HG03064 (cell line): ENCODE data around the gene OR2F1.

Experiments used
- ATAC-seq: cut with Tn5 transposase; IDR thresholded peaks from one replicate; pipeline ENCODE4 v1.9.1; 2021; ENCODE audit warnings: low read depth; ENCODE audit not compliant: unreplicated experiment

The OR2F1 gene

DNA sequence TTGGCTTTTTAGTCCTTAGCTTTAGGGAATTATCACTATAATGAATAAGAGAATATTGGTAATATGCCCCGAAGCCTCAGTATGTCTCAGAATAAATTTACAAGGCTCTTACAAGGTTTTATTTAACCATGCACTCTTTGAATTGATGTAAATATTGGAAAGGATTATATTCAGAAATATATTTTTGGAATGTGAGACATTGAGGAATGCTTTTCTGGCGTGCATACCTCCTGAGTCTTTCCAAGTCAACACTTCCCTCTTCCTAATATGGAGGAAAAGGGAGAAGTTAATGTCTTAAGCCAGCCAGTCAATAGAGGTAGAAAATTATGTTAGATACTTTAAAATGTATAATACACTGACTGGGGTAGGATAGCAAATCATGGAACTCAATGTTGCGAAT lies 1.2 kb upstream of the OR2F1 start:
- no peak for ATAC-seq

DNA sequence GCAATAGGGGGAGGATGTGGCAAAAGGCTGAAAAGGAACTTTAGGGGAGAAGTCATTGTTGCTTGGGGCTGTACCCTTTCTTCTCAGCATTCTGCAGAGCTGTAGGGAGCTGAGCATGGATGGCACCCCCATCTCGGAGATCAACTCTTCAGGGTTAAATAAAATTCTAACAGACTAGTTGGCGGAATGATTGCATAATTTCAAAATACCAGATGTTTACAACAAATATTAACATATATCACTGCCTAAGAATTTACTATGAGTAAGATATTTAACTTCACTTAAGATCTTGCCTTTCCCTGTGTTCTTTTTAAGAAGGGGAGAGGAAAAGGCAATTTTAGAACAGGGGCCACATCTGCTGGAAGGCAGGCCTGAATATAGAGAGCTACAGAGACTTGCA lies 509 bp upstream of the OR2F1 start:
- ATAC-seq = no peak

DNA sequence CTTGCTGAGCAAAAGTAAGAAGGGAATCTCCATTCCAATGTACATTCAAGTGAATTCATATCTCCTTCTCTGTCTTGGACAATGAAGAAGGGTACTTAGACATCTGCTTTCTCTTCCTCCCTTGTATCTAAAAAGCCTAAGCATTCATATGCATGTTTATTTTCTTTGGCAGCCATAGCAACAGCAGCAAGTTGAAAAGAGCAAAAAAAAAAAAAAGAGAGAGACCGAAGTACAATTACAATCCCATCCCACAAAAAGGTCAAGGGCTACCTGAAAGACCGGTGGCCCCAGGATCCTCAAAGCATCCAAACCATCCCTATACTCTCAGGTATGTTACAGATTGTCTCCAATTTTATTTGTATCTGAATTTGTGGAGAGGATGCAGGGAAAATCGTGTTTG lies 4.1 kb downstream of the OR2F1 start:
- no peak for ATAC-seq

DNA sequence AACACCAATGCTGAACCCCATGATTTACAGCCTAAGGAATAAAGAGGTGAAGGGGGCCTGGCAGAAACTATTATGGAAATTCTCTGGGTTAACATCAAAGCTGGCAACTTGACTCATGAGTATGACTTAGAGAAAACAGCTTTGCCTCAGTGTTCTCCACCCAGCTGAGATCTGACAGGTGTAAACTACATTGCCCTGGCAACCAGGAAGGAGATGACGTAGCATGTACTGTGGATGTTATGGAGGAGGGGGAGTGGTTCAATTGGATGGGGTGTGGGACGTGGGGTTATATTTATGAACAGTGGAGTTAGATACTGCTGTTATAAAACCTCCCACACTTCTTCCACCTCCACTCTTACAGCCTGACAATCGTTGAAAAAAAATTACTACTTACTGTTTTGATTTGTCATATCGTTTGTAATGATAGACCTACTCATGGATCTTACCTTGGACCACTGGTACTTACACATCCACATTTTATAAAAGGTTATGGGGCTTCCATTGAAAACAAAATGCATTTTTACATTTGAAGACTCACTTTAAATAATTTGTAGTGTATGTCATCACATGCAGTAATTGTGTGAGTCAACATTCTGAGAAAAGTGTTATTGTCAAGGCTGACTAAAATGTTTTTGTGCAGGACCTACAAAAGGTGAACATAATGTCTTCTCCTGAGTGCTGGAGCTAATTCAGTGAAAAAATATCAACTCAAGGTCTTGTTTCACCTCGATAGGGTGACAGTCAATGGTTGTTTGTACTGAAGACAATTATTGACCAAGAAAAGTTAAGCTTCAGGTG lies 6.4 kb downstream of the OR2F1 start:
- ATAC-seq = no peak

DNA sequence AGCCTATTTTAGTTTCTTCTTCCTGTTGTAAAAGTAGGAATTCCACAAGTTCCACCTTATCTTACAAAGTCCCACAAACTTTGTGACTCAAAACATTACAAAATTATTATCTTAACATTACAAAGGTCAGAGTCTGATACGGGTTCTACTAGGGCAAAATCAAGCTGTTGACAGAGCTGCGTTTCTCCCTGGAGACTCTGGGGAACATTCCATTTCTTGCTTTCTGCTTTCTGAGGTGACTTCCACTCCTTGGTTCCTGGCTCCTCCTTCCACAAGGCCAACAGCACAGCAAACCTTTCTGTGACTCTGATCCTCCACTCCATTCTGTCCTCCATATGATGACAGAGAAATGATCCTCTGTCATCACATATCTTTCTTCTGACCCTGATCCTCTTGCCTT lies 10.6 kb downstream of the OR2F1 start:
- no peak for ATAC-seq

DNA sequence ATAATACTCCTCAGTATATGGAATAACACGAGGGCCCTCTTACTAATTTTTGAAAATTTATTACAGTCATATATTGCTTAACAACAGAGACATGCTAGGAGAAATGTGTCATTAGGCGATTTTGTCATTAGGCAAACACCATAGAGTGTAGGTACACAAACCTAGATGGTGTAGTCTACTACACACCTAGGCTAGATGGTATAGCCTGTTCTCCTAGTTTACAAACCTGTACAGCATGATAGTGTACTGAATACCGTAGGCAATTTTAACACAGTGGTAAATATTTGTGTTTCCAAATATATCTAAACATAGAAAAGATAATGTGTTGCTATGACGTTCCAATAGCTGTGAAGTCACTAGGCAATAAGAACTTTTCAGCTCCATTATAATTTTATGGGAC lies 12.8 kb downstream of the OR2F1 start:
- ATAC-seq = no peak

DNA sequence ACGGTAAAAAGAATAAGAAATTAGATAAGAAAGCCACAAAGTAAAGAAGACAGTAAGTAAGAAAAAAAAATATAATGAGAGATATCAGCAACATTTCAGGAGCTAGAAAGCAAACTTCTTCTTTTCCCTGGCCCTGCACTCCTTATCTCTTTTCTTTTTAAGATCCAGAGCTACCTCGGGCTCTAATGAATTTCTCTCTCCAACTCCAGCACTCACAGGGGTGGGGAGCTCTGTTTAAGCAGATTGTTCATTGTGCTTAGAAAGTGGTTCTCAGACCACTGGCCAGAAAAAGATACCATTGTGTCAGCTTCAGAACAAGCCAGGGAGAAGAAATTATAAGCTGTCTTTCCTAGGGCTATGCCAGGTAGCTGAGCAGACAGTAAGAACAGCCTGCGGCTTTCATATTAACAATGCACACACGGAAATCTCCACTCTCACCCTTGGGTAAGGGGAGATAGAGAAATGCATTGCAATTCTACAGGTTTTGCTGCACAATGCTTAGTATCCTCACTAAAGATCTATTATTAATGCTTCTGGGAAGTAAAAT lies 19.3 kb downstream of the OR2F1 start:
- no peak for ATAC-seq

DNA sequence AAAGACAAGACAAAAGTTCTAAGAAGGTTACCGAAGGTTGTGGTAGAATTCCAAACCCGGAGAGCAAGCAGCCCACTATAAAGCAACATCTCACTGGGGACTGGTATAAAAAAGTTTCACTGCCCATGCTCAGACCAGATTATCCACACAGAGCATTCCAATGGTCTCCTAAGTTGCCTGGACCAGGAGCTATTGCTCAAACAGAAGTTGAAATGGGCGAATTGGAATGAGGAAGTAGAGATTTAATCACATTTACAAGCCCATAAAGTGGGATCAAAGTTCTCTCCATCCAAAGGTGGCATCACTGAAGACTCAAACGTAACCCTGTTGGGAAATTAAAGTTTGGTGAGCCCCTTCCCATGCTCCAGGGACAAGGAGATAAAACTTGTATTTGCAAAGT lies 19.8 kb downstream of the OR2F1 start:
- no peak for ATAC-seq

DNA sequence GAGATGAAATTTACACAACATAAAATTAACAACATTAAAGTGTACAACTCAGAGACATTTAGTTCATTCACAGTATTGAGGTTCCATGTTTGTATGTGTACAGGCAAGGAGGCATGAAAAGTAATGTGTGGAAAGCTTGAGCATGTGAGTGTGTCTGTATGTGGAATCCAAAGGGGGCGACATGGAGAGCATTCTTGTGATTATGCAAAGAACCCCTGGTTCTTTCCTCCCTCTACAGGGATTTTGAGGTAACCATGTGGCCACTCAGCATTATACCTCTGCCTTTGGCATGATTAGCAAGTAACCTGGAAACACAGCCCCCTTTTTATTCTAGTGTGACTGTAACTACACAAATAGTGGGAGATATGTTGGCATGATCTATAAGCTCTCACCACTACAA lies 21.0 kb downstream of the OR2F1 start:
- no peak for ATAC-seq

DNA sequence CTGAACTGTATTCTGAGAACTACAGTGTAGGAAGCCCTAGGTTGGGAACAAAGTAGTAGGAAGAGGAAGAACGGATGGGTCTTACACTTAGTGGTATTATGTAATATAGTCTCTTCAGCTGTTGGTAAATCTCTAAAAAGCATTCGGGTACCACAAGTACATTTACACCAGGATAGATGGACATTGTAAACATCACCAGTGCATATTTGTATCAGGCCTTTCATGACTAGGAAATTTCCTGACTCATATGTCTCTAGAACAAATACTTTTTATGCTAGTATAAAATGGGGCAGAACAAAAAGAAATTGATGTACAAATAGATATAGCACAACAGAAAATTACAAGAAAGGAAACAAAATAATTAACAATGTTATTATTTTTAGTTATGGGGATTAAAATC lies 23.9 kb downstream of the OR2F1 start:
- no peak for ATAC-seq

DNA sequence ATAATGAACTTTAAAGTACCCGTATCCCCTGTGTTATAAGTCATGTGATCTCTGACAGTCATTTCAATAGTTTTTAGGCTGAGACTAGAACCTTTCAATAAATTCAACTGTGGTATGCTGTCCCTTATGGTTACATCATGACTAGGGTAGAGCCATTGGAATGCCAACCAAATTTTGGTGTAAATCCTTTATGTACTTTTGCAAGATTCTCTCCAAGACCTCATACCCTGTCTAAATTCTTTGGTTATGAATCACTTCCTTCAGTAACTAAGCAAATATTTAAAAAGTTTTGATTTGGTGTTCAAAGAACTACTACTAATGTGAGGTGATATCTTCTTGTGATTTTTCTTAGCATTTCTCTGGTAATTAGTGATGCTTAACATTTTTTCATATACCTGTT lies 24.7 kb downstream of the OR2F1 start:
- ATAC-seq = no peak

DNA sequence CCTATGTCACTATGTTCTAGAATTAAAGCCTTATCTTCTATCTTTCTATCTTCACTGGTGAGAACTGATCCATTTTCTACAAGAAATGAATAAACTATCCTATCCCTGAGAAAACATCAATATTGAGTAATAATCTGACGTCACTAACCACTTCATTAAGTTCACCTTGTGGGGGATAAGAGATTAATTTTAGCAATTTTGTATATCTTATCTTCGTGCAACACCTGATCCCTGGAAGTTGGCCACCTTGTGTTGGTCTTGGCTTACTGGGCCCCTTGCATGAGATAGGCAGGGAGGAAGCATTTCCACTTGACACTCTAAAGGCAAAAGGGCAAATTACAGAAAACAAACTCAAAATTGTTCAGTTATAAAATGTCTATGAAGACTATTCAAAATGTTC lies 25.4 kb downstream of the OR2F1 start:
- ATAC-seq = no peak

DNA sequence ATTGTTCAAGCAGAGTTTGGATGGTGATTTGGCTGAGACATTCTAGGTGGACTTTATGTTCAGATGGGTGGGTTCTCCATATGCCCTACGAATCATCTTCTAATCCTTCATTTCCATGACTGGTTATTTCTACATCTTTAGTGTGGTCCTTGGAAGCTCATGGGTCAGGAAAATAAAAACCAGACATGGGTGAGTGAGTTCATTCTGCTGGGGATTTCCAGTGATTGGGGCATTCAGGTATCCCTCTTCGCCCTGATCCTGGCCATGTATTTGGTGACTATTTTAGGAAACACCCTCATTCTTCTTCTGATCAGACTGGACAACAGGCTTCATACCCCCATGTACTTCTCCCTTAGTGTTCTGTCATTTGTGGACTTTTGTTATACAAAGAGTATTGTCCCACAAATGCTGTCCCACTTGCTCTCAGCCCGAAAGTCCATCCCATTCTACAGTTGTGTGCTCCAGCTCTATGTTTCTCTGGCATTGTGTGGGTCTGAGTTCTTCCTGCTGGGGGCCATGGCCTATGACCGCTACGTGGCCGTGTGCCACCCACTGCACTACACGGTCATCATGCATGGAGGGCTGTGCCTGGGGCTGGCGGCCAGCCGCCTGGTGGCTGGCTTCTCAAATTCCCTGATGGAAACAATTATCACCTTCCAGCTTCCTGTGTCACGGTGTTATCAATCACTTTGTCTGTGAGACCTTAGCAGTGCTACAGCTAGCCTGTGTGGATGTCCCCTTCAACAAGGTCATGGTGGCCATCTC lies 26.3 kb downstream of the OR2F1 start:
- ATAC-seq = no peak

DNA sequence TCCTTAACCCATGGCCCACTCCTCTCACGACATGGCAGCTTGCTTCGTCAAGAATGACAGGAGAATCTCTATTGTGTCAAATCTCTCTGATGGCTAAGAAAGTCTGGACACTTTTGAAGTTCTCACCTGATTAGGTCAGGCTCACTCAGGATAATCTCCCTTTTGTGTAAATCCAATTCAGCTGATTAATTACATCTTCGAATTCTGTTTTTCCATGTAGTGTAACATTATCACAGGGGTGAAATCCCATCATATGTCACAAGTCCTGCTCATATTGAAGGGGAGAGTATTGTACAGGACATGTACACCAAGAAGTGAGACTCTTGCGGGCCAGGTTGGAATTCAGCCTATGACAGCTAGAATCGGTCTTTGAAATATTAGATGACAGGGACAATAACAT lies 29.3 kb downstream of the OR2F1 start:
- ATAC-seq = no peak

DNA sequence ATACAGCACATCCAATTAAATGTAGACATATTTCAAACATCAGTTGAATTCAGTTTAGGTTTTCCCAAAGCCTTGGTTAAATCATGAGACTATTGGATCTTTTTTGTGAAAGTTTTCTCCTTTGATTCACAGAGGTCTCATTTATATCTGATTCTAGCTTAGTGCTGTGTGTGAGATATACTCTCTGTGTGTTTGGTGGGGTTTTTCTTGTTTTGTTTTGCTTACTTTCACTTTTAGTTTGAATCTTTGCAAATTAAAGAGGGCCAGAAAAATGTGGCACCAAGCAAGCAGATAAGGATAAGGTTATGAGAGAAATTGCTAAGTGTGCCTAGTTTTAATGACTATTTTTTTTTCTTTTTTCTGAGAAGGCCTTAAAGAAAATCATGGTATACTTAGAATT lies 32.9 kb downstream of the OR2F1 start:
- ATAC-seq = no peak

DNA sequence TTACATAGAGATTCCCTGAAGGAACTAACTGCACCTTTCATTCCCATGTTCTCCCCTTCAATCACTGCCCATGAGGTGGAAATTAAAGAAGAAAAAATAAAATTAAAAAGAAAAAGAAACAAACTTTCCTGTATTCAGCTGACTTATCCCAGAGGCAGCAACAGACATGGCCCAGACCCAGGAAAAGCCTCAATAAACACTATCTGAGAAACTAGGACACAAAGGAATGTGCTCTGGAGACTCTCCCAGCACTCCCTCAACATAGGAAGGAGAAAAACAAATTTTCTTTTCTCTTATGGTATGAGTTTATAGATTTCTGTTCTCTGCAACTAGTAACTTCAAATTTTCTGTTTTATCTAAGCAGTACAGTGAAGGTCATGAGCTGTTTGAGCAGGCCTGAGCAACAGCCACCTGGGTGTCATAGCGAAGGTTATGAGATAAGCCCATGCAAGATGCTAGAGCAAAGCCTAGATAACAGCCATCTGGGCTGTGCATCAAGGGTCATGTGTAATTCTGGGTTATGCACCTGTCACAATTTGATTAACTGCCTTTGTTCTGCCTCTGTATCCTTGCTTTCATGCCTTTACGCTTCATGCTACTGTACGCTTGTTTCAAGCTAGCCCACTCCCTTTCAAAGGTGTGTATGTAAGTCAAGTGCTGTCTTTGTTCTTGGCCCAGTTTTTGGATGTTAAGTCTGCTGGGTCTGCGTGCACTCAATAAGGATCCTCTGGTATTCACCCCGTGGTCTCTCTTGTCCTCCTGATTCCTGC lies 34.5 kb downstream of the OR2F1 start:
- ATAC-seq = no peak

DNA sequence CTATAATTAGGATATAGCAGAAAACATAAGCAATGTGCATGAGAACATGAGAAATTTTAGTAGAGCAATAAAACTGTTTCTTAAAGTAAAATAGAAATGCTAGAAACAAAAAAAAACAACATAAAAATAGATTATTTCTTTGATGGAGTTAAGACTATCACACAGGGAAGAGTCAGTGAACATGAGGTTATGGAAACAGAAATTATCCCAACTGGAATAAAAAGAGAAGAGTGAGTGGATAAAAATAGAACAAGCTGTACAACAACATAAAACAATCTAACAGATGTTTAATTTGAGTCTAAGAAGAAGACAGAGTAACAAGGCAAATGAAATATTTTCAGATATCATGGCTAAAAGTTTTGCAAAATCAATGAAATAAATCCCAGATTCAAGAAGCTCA lies 38.0 kb downstream of the OR2F1 start:
- ATAC-seq = no peak

DNA sequence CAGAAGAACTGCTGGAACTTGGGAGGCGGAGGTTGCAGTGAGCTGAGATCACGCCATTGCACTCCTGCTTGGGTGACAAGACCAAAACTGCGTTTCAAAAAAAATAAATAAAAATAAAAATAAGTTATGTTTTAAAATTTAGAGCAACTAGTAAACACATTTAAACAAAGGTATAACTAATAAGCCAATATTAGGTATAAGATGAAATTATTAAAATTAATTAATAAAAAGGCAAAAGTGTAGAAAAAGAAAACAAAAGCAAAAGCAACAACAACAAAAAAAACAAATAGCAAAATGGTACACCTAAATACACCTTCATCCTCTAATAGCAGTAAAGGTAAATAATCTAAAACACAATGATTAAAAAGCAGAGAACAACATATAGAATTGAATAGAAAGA lies 39.3 kb downstream of the OR2F1 start:
- ATAC-seq = no peak

DNA sequence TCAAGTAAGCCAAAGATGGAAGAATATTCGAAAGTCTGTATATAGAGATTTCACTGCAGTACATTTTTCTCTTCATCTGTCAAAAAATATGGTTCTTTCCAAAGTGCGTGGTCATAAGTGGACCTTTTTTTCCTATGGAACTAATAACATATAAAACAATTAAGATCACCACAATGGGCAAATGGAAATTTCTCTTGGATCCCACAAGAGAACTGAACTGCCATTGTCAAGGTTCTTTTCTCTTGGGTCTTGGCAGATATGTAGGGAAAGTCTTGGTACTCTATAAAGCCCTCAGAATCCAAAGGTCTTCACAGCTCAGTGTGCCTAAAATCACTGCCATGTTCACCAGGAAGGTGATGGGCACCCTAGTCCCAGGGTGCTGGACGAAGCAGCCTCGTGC lies 45.4 kb downstream of the OR2F1 start, which contains the start of gene OR6B1:
Gene OR6B1, plus strand, starts transcription at position 301 of the 400 bp plus-strand sequence. CDS start 3,677 bp downstream, outside the sequence.
- no peak for ATAC-seq

DNA sequence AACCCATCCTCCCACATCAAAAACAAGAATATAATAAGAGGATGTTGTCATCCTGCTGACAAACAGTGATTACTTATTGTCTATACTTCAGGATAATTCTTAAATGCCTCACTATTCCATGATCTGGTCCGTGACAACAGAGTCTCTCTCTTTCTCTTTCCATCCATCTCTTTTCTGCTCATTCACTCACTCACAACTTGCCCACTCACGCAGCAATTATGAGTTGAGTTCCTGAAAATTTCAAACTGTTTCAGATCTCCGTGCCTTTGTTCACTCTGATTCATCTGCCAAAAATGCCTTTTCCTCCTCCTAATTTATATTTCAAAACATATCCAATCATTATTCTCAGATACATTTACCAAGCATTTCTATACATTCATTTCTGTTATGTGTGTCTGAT lies 46.9 kb downstream of the OR2F1 start:
- no peak for ATAC-seq

DNA sequence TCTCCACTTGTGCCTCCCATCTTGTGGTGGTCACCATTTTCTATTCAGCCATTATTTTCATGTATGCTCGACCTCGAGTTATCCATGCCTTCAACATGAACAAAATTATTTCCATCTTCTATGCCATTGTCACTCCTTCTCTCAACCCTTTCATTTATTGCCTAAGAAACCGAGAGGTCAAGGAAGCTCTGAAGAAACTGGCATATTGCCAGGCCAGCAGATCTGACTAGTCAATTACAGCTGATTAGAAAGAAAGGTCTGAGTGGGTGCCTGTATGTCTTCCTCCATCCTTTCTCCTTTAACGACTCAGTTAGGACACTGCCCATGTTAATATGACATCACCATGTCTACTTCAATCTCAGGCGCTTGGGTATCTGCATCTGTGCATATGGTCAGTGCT lies 50.1 kb downstream of the OR2F1 start:
- ATAC-seq = no peak
